K562 (cell line): ENCODE data around the gene AQP9. TPM values are rescaled to one million over a fixed set of nuclear protein-coding genes. Genes with fewer than 3 reads are reported as not detected.

Experiments
- ARNT ChIP-seq, 2 experiments: fragments of 450-650 bp; IDR thresholded peaks; 2 replicates each; pipeline ENCODE4 v1.6.1; 2016; ENCODE audit warnings: mild to moderate bottlenecking in 1 of 2
- BCL6 ChIP-seq: fragments of 250-450 bp; sonication (Bioruptor Pico); IDR thresholded peaks from 2 replicates; pipeline ENCODE4 v1.4.0; 2020
- BRF2 ChIP-seq: IDR thresholded peaks from 3 replicates; pipeline ENCODE4 v1.6.1; 2011; ENCODE audit warnings: borderline replicate concordance, mild to moderate bottlenecking; ENCODE audit not compliant: insufficient read length, insufficient read depth
- E2F3 ChIP-seq: fragments of 250-450 bp; sonication (Bioruptor Pico); IDR thresholded peaks from 2 replicates; pipeline ENCODE4 v1.4.0; 2020; ENCODE audit warnings: mild to moderate bottlenecking
- EP300 ChIP-seq: IDR thresholded peaks from 2 replicates; pipeline ENCODE4 v1.6.1; 2012; ENCODE audit warnings: low read length, improper control_type of control experiment
- FOXK2 ChIP-seq, 2 experiments: fragments of 450-650 bp; IDR thresholded peaks in 1 of 2; conservative IDR thresholded peaks in 1 of 2; 2 replicates each; pipeline ENCODE4 v1.6.1; 2016; ENCODE audit warnings: low read depth in 2 of 2, mild to moderate bottlenecking in 1 of 2
- KAT7 ChIP-seq: sonication (generic); formaldehyde crosslinking; IDR thresholded peaks from 2 replicates; pipeline ENCODE4 v1.8.0; 2022; ENCODE audit warnings: missing genetic modification reagents, mild to moderate bottlenecking, borderline replicate concordance
- KLF1 ChIP-seq: fragments of 450-650 bp; IDR thresholded peaks from 2 replicates; pipeline ENCODE4 v1.6.1; 2016; ENCODE audit warnings: missing genetic modification characterization, missing compliant biosample characterization
- MEF2D ChIP-seq: conservative IDR thresholded peaks from 2 replicates; pipeline ENCODE4 v1.6.1; 2016; ENCODE audit warnings: low read depth, missing genetic modification characterization, missing compliant biosample characterization
- PHF8 ChIP-seq: fragments of 200-600 bp; sonication (generic); IDR thresholded peaks from 2 replicates; pipeline ENCODE4 v1.6.1; 2012; ENCODE audit warnings: mixed run types, mild to moderate bottlenecking, inconsistent platforms, low read length, moderate library complexity, borderline replicate concordance
- ZNF12 ChIP-seq: sonication (generic); formaldehyde crosslinking; IDR thresholded peaks from 2 replicates; pipeline ENCODE4 v1.4.0; 2020; ENCODE audit warnings: mild to moderate bottlenecking, missing genetic modification reagents
- ZZZ3 ChIP-seq: fragments of 450-650 bp; IDR thresholded peaks from 2 replicates; pipeline ENCODE4 v1.6.1; 2016; ENCODE audit warnings: antibody characterized with exemption, mild to moderate bottlenecking, moderate library complexity
- polyA plus RNA-seq, 8 experiments: library from polyadenylated mRNA; depleted of rRNA in 4 of 8; stranded (reverse) in 5 of 8; unstranded in 3 of 8; fragments of >200 nt; fragmentation: Nextera tagmentation in 2 of 8; fragmentation: Illumina TruSeq in 1 of 8; extraction: Ambion mirVana in 2 of 8; extraction: Trizol in 1 of 8; gene quantifications; 2 replicates each; pipeline versions ENCODE4 v1.2.1 to v1.2.3, GENCODE V29; 2011 to 2014; ENCODE audit warnings: inconsistent platforms in 1 of 8, missing spikeins in 1 of 8
- total RNA-seq, 7 experiments: library from RNA; depleted of rRNA in 6 of 7; stranded (reverse); fragments of >200 nt in 6 of 7; fragmentation: Illumina TruSeq in 2 of 7; extraction: Trizol in 2 of 7; gene quantifications; 2 replicates each; pipeline versions ENCODE4 v1.2.1 to v1.2.3, GENCODE V29; 2011 to 2021; ENCODE audit warnings: low replicate concordance in 1 of 7
- TF ChIP-seq, protein P1 (sequence below), 2 experiments: fragments of 450-650 bp; IDR thresholded peaks; 2 replicates each; pipeline ENCODE4 v1.6.1; 2016; ENCODE audit warnings: mild to moderate bottlenecking in 2 of 2, borderline replicate concordance in 1 of 2, low read depth in 1 of 2, moderate library complexity in 1 of 2
- TF ChIP-seq, protein P2 (sequence below): sonication (generic); formaldehyde crosslinking; IDR thresholded peaks from 2 replicates; pipeline ENCODE4 v1.9.0; 2022; ENCODE audit warnings: mild to moderate bottlenecking, missing genetic modification reagents
- TF ChIP-seq, protein P3 (sequence below): fragments of 450-650 bp; formaldehyde crosslinking; IDR thresholded peaks from 2 replicates; pipeline ENCODE4 v1.4.0; 2020; ENCODE audit warnings: mild to moderate bottlenecking, moderate library complexity

AQP9 gene
- total and polyA plus RNA-seq, 9 of the 15 experiments (the other 6 are each of a cell fraction or from before 2014, with no cell fraction given), result 0.04 to 0.33 (median 0.07) TPM; not detected in 4

- TF ChIP-seq, protein P1, sequence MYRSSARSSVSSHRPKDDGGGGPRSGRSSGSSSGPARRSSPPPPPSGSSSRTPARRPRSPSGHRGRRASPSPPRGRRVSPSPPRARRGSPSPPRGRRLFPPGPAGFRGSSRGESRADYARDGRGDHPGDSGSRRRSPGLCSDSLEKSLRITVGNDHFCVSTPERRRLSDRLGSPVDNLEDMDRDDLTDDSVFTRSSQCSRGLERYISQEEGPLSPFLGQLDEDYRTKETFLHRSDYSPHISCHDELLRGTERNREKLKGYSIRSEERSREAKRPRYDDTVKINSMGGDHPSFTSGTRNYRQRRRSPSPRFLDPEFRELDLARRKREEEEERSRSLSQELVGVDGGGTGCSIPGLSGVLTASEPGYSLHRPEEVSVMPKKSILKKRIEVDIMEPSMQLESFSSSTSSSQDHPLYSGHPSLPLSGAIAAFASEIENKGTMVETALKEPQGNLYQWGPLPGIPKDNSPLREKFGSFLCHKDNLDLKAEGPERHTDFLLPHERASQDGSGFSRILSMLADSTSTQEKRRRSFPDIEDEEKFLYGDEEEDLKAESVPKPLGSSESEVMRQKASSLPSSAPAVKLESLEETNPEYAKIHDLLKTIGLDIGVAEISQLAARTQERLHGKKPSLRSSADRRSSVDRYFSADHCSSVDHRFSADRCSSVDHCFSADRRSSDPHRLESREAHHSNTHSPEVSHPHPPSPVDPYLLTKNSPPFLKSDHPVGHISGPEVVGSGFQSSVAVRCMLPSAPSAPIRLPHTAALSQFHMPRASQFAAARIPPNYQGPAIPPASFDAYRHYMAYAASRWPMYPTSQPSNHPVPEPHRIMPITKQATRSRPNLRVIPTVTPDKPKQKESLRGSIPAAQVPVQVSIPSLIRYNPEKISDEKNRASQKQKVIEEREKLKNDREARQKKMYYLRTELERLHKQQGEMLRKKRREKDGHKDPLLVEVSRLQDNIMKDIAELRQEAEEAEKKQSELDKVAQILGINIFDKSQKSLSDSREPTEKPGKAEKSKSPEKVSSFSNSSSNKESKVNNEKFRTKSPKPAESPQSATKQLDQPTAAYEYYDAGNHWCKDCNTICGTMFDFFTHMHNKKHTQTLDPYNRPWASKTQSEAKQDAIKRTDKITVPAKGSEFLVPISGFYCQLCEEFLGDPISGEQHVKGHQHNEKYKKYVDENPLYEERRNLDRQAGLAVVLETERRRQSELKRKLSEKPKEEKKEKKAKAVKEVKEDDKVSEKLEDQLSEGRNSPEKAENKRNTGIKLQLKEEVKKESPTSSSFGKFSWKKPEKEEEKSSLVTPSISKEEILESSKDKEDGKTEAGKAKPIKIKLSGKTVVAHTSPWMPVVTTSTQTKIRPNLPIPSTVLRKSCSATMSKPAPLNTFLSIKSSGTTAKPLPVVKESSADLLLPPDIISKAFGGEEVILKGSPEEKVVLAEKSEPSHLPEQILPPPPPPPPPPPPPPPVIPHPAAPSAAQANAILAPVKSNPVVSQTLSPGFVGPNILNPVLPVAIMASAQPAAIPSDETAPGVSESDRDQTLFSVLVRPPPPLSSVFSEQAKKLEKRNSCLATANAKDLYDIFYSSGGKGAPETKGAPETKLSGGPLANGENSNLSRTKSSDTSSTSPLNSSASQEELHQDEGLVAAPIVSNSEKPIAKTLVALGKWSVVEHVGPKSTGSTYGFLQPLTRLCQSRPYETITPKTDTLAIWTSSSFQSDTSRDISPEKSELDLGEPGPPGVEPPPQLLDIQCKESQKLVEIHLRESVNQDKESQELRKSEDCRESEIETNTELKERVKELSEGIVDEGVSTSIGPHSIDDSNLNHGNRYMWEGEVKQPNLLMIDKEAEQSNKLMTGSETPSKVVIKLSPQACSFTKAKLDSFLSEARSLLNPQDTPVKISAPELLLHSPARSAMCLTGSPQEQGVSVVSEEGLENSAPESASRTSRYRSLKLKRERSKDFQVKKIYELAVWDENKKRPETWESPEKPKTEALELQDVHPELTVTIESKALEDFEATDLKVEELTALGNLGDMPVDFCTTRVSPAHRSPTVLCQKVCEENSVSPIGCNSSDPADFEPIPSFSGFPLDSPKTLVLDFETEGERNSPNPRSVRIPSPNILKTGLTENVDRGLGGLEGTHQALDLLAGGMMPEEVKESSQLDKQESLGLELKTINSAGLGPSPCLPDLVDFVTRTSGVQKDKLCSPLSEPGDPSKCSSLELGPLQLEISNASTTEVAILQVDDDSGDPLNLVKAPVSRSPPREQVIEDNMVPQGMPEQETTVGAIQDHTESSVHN (IDR thresholded peaks at IDR 0.05; ENCODE audit: borderline replicate concordance in 1 of 2, low read depth in 1 of 2), result no peak
- TF ChIP-seq KLF1 (no peak), E2F3 (no peak), ZZZ3 (no peak), FOXK2 (conservative IDR thresholded peaks at IDR 0.05 in 1 of 2, IDR thresholded peaks at IDR 0.05 in 1 of 2; ENCODE audit: low read depth in 2 of 2) (0 out of 4 replicates have a peak, but pooled peaks of 1 of the 2 experiments have one; percentile 17), ZNF12 (no peak), ARNT (IDR thresholded peaks at IDR 0.05) (no peak), BCL6 (no peak), MEF2D (tag) (no peak), EP300 (0 out of 2 replicates have a peak, but pooled peaks have one; percentile 4), BRF2 (no peak), PHF8 (no peak), KAT7 (no peak)
- TF ChIP-seq, protein P2, sequence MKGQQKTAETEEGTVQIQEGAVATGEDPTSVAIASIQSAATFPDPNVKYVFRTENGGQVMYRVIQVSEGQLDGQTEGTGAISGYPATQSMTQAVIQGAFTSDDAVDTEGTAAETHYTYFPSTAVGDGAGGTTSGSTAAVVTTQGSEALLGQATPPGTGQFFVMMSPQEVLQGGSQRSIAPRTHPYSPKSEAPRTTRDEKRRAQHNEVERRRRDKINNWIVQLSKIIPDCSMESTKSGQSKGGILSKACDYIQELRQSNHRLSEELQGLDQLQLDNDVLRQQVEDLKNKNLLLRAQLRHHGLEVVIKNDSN (CRISPR knock-in tag), result no peak
- TF ChIP-seq, protein P3, sequence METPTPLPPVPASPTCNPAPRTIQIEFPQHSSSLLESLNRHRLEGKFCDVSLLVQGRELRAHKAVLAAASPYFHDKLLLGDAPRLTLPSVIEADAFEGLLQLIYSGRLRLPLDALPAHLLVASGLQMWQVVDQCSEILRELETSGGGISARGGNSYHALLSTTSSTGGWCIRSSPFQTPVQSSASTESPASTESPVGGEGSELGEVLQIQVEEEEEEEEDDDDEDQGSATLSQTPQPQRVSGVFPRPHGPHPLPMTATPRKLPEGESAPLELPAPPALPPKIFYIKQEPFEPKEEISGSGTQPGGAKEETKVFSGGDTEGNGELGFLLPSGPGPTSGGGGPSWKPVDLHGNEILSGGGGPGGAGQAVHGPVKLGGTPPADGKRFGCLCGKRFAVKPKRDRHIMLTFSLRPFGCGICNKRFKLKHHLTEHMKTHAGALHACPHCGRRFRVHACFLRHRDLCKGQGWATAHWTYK (CRISPR knock-in tag), result no peak
Observed at GRCh38 chr15:58179206-58179605, 41.0 kb downstream of the AQP9 start (continued).
